Prostate gland (tissue), 2 donors: Measurements from ENCODE around the gene PTPDC1. TPM values are rescaled to one million over a fixed set of nuclear protein-coding genes. Genes with fewer than 3 reads are reported as not detected.

Source experiments
- DNase-seq: peaks from one replicate; pipeline ENCODE4 v3.0.0-alpha.2; 2019; ENCODE audit warnings: low spot score
- H3K27ac ChIP-seq, 2 donors: fragments of 200-600 bp; sonication (generic); 2 replicates each; pipeline ENCODE4 v1.5.1; 2017 to 2019
- H3K27me3 ChIP-seq: fragments of 200-600 bp; sonication (generic); replicated peaks from 2 replicates; pipeline ENCODE4 v1.5.1; 2019; ENCODE audit not compliant: insufficient read depth
- H3K36me3 ChIP-seq, 2 donors: fragments of 200-600 bp; sonication (generic); 1 replicate in 1 of 2; 2 replicates in 1 of 2; pipeline versions ENCODE4 v1.5.1 to v1.8.1; 2017 to 2019
- H3K4me1 ChIP-seq: fragments of 200-600 bp; sonication (generic); replicated peaks from 2 replicates; pipeline ENCODE4 v1.5.1; 2019
- H3K4me3 ChIP-seq, 2 donors: fragments of 200-600 bp; sonication (generic); 2 replicates each; pipeline ENCODE4 v1.5.1; 2017 to 2019
- H3K9me3 ChIP-seq: fragments of 200-600 bp; sonication (generic); 2 replicates; pipeline ENCODE4 v1.5.1; 2017
- CTCF ChIP-seq, 4 experiments: fragments of 200-600 bp in 2 of 4; fragments of 450-650 bp in 2 of 4; sonication (generic) in 2 of 4; IDR thresholded peaks; 1 replicate in 3 of 4; 2 replicates in 1 of 4; pipeline ENCODE4 v1.5.1; 2016 to 2019; ENCODE audit warnings: antibody characterized with exemption in 4 of 4, mild to moderate bottlenecking in 2 of 4, moderate library complexity in 2 of 4
- POLR2A ChIP-seq: fragments of 450-650 bp; IDR thresholded peaks from one replicate; pipeline ENCODE4 v1.6.1; 2016; ENCODE audit warnings: antibody characterized with exemption, mild to moderate bottlenecking
- POLR2AphosphoS5 ChIP-seq: sonication (generic); formaldehyde crosslinking; IDR thresholded peaks from one replicate; pipeline ENCODE4 v1.6.1; 2017; ENCODE audit warnings: antibody characterized with exemption
- WGBS: methylation state at CpG from one replicate; pipeline ENCODE4 v1.1.5; 2018; 5-methylcytosine and 5-hydroxymethylcytosine counted together
- intact Hi-C: fragments of 100-400 bp; cut with DNase I; formaldehyde crosslinking; loops from one replicate; pipeline ENCODE4 v1.14.2; 2022
- total RNA-seq, 2 donors: library from RNA; depleted of rRNA; stranded (reverse); fragments of >200 nt; gene quantifications; one replicate each; pipeline ENCODE4 v1.1.0, GENCODE V29; 2016

Gene PTPDC1
- total RNA-seq, 2 donors from 2014 or later: 4.6 to 17.9 TPM

DNA sequence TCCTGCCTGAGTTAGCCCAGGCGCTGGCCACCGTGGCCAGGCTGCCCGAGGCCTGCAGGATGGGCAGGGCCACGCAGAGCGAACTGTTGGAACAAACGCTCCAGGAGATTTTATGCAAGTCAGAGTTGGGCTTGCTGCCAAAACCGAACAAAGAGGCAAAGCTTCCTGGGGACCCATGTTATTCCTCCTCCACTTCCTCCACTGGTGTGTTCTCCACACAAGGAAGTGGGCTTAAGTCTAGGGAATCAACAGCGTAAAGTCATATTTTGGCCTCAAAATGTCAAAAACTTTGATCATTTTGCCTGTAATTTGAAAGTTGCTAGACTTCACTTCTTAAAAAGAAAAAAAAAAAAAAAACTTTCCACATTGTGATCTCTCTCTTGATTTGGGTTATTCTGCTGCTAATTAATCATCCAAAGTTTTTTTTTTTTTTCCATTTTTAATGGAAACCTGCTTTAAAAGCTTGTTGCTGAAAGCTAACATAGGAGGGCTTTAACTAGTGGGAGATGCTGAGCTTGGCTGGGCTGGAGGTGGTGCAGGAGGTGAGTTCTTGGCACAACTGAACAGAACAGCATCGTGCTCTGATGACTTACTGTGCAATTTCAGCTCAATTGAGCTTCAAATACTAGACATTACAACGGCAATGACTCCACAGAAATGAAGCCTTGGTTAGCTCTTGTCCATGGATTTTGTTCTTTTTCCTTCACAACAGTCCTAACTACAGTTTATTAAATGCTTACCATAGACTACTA, 73.0 kb downstream of the PTPDC1 start:
- Histone ChIP-seq H3K4me1 (no peaks in the 10 kb centered on the region), H3K27ac (no peak overlapping the region), H3K27me3 (no peaks in the 10 kb centered on the region), H3K9me3 (no peaks in the 10 kb centered on the region), H3K36me3 (no peaks in the 10 kb centered on the region), H3K4me3 (no peak overlapping the region)
- intact Hi-C loops: no loop called here
- DNase-seq: peak; percentile 52
- WGBS: 26% methylated on average over 10 of the region's 10 CpGs
- TF ChIP-seq POLR2A (no peak), POLR2AphosphoS5 (no peak), CTCF (IDR thresholded peaks at IDR 0.05) (no peak)

Other genes with a start within 250 kb of the PTPDC1 start
- gene BARX1, start 129.1 kb upstream of the PTPDC1 start, total RNA-seq: 1 to 10 TPM in 1 of 2 donors, not detected in 1; 3.7 TPM
- gene ZNF169, start 174.8 kb downstream of the PTPDC1 start, total RNA-seq: 10 to 100 TPM in 1 of 2 donors, 1 to 10 TPM in 1; 6.0 to 21.2 TPM
- under 1 TPM in 1 of 2 donors, not detected in 1; 0.40 TPM for gene NUTM2F, start 244.2 kb downstream of the PTPDC1 start, total RNA-seq